Smooth muscle cell (in vitro differentiated cells): Measurements from ENCODE around the gene SPTLC1. TPM values are rescaled to one million over a fixed set of nuclear protein-coding genes. Genes with fewer than 3 reads are reported as not detected.

ENCODE experiments used
- DNase-seq: peaks from one replicate; lab custom pipeline; 2025; ENCODE audit not compliant: unreplicated experiment; lab: John Stamatoyannopoulos, UW
- H2AFZ ChIP-seq: fragments of 200-600 bp; sonication (generic); 2 replicates; pipeline ENCODE4 v1.6.0; 2016; ENCODE audit warnings: antibody characterized with exemption, low read depth, mild to moderate bottlenecking
- H3F3A ChIP-seq: fragments of 200-600 bp; sonication (generic); 2 replicates; pipeline ENCODE4 v1.6.0; 2017; ENCODE audit warnings: antibody characterized with exemption, low read depth
- H3K27ac ChIP-seq: fragments of 200-600 bp; sonication (generic); 2 replicates; pipeline ENCODE4 v1.5.1; 2016; ENCODE audit warnings: low read depth, mild to moderate bottlenecking
- H3K27me3 ChIP-seq: fragments of 200-600 bp; sonication (generic); 2 replicates; pipeline ENCODE4 v1.6.1; 2016; ENCODE audit warnings: low read depth, mild to moderate bottlenecking
- H3K36me3 ChIP-seq: fragments of 200-600 bp; sonication (generic); 2 replicates; pipeline ENCODE4 v1.5.1; 2016; ENCODE audit warnings: low read depth
- H3K4me1 ChIP-seq: fragments of 200-600 bp; sonication (generic); 2 replicates; pipeline ENCODE4 v1.5.1; 2016; ENCODE audit warnings: low read depth
- H3K4me2 ChIP-seq: fragments of 200-600 bp; sonication (generic); 2 replicates; pipeline ENCODE4 v1.6.0; 2016; ENCODE audit warnings: mild to moderate bottlenecking
- H3K4me3 ChIP-seq: fragments of 200-600 bp; sonication (generic); 2 replicates; pipeline ENCODE4 v1.5.1; 2016; ENCODE audit warnings: mild to moderate bottlenecking
- H3K79me2 ChIP-seq: fragments of 200-600 bp; sonication (generic); 2 replicates; pipeline ENCODE4 v1.6.0; 2016; ENCODE audit warnings: low read depth, mild to moderate bottlenecking
- H3K9ac ChIP-seq: fragments of 200-600 bp; sonication (generic); 2 replicates; pipeline ENCODE4 v1.6.0; 2016; ENCODE audit warnings: low read depth
- H3K9me3 ChIP-seq: fragments of 200-600 bp; sonication (generic); replicated peaks from 2 replicates; pipeline ENCODE4 v1.5.1; 2016; ENCODE audit warnings: low read depth
- H4K20me1 ChIP-seq: fragments of 200-600 bp; sonication (generic); 2 replicates; pipeline ENCODE4 v1.6.0; 2016; ENCODE audit warnings: low read depth
- WGBS: methylation state at CpG from one replicate; pipeline ENCODE4 v1.1.7; 2016; ENCODE audit warnings: low lambda C conversion rate; 5-methylcytosine and 5-hydroxymethylcytosine counted together
- polyA plus RNA-seq: library from polyadenylated mRNA; unstranded; fragments of >200 nt; fragmentation: Nextera tagmentation; extraction: Ambion mirVana; gene quantifications from 2 replicates; pipeline ENCODE4 v1.2.1, GENCODE V29; 2016
- small RNA-seq: library from RNA; depleted of rRNA; stranded (forward); fragments of <200 nt; gene quantifications from one replicate; pipeline ENCODE3, GENCODE V24; 2014
- total RNA-seq: library from RNA; depleted of rRNA; stranded (reverse); fragments of >200 nt; gene quantifications from 2 replicates; pipeline ENCODE4 v1.2.3, GENCODE V29; 2014
- TF ChIP-seq, protein P1 (sequence below): fragments of 200-600 bp; sonication (generic); IDR thresholded peaks from 2 replicates; pipeline ENCODE4 v1.5.1; 2017; ENCODE audit warnings: borderline replicate concordance, mild to moderate bottlenecking, antibody characterized with exemption; ENCODE audit not compliant: insufficient read depth, poor library complexity, severe bottlenecking

SPTLC1 gene
- total and polyA plus RNA-seq, 2 experiments from 2014 or later, result 75.6 to 168 TPM

DNA sequence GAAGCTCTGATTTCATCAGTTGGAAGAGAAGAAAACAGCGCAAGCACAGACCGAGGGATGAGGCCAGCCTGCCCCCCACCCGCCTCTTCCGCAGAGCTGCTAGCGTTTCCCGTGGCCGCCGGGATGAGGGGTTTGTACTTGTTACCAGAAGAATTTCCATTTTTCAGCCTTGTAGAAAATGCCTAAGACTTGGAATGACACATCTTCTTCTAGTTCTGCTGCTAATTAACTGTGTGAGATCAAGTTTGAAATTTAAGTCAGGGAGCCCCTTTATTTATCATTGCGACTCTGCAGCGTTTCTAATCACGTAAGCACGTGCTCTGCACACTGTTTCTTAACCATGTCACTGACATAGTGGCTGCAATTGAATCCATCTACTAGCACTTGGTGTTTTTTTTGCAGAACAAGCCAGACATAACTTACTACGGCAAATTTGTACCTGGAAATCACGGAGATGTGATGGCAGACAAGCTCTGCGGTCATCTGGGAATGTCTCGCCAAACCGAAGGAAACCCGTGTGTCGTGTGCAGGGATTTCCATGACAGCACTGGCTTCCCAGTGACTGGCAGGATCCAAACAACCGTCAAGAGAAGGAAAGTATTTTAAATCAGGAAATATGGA lies 123.4 kb downstream of the SPTLC1 start:
- Histone ChIP-seq H2AFZ (no peak overlapping the region), H3K4me3 (no peak overlapping the region)

DNA sequence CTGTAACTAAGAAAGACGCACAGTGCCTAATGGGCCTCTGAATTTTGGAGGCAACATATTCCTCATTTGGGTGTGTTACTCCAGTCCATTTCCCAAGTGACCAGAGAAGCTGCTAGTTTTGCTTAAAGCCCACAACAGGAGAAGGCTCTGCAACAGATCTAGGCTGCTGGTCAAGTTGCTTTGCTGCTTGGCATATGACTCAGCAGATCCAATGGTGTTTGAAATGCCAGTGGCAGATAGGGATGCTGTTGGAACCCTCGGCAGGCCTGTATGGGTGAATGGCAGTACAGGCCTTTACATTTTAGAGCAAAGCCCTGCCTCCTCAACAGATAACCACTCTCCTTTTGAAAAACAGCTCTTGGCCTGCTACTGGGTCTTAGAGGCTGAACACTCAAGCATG lies 129.0 kb downstream of the SPTLC1 start:
- Histone ChIP-seq H3K4me2 (no peak overlapping the region), H4K20me1 (no peaks in the 10 kb centered on the region), H3K9me3 (no peaks in the 10 kb centered on the region), H3K4me3 (no peak overlapping the region), H3K36me3 (no peaks in the 10 kb centered on the region), H3K9ac (no peak overlapping the region), H3K4me1 (no peaks in the 10 kb centered on the region), H3F3A (no peaks in the 10 kb centered on the region), H3K27me3 (no peaks in the 10 kb centered on the region), H3K27ac (no peak overlapping the region), H3K79me2 (no peaks in the 10 kb centered on the region), H2AFZ (no peak overlapping the region)
- DNase-seq, result no peak
- TF ChIP-seq, protein P1, sequence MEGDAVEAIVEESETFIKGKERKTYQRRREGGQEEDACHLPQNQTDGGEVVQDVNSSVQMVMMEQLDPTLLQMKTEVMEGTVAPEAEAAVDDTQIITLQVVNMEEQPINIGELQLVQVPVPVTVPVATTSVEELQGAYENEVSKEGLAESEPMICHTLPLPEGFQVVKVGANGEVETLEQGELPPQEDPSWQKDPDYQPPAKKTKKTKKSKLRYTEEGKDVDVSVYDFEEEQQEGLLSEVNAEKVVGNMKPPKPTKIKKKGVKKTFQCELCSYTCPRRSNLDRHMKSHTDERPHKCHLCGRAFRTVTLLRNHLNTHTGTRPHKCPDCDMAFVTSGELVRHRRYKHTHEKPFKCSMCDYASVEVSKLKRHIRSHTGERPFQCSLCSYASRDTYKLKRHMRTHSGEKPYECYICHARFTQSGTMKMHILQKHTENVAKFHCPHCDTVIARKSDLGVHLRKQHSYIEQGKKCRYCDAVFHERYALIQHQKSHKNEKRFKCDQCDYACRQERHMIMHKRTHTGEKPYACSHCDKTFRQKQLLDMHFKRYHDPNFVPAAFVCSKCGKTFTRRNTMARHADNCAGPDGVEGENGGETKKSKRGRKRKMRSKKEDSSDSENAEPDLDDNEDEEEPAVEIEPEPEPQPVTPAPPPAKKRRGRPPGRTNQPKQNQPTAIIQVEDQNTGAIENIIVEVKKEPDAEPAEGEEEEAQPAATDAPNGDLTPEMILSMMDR, result no peak
- 68% methylated on average over 2 of the region's 2 CpGs for WGBS

More for the DNA sequence above, 123.4 kb downstream of the SPTLC1 start:
- no peak overlapping the region for H3K27ac ChIP-seq
- H3K9me3 ChIP-seq, result no peaks in the 10 kb centered on the region
- H3K36me3 ChIP-seq, result no peaks in the 10 kb centered on the region
- H4K20me1 ChIP-seq, result no peaks in the 10 kb centered on the region
- H3K4me2 ChIP-seq, result no peak overlapping the region
- no peak overlapping the region for H3K9ac ChIP-seq
- H3F3A ChIP-seq, result no peaks in the 10 kb centered on the region
- H3K4me1 ChIP-seq, result no peaks in the 10 kb centered on the region
- H3K79me2 ChIP-seq, result no peaks in the 10 kb centered on the region
- 82% methylated on average over 20 of the region's 20 CpGs for WGBS
- peaks cover 4% of the 10 kb centered on the region for H3K27me3 ChIP-seq
- TF ChIP-seq, protein P1, result no peak
- no peak for DNase-seq

DNA sequence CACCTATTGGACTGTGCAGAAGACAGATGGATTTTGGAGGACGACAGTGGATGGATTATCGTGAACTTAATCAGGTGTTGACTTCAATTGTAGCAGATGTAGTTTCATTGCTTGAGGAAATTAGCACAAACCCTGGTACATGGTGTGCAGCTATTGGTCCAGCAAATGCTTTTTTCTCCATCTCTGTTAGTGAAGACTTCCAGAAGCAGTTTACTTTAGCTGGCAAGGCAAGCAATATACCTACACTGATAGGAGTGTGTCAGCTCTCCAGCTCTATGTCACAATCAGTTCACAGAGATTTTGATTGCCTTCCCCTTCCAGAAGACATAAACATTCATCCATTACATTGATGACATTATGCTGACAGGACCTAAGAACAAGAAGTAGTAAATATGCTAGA lies 129.5 kb downstream of the SPTLC1 start:
- H3K4me3 ChIP-seq, result no peak overlapping the region
- 93% methylated on average over 2 of the region's 2 CpGs for WGBS
- TF ChIP-seq, protein P1, result no peak
- H3K4me2 ChIP-seq, result no peak overlapping the region
- no peaks in the 10 kb centered on the region for H3K79me2 ChIP-seq
- no peak for DNase-seq
- no peak overlapping the region for H2AFZ ChIP-seq
- no peaks in the 10 kb centered on the region for H3K4me1 ChIP-seq
- H3K36me3 ChIP-seq, result no peaks in the 10 kb centered on the region
- no peaks in the 10 kb centered on the region for H3F3A ChIP-seq
- no peak overlapping the region for H3K9ac ChIP-seq
- no peaks in the 10 kb centered on the region for H3K9me3 ChIP-seq
- no peak overlapping the region for H3K27ac ChIP-seq
- no peaks in the 10 kb centered on the region for H4K20me1 ChIP-seq
- no peaks in the 10 kb centered on the region for H3K27me3 ChIP-seq

Small RNA genes lying within 50 kb of the gene (small RNA-seq; reads per million reads assigned to genes)
- gene MTATP6P29 (not detected), gene MTND4LP7 (not detected)

Other genes starting within 250 kb of the SPTLC1 start
- 15.7 and 16.7 TPM in 2 replicates for gene ROR2, start 165.2 kb downstream of the SPTLC1 start, total RNA-seq
- gene ROR2, start 165.2 kb downstream of the SPTLC1 start, polyA plus RNA-seq, result 16.3 and 21.7 TPM in 2 replicates
- 150 and 208 TPM in 2 replicates for gene IARS1, start 178.3 kb upstream of the SPTLC1 start, total RNA-seq
- gene IARS1, start 178.3 kb upstream of the SPTLC1 start, polyA plus RNA-seq, result 85.0 and 93.0 TPM in 2 replicates
- 13.0 and 21.3 TPM in 2 replicates for gene NOL8, start 209.9 kb upstream of the SPTLC1 start, total RNA-seq
- 15.1 and 16.9 TPM in 2 replicates for gene NOL8, start 209.9 kb upstream of the SPTLC1 start, polyA plus RNA-seq
- 4.2 and 10.8 TPM in 2 replicates for gene CENPP, start 210.5 kb upstream of the SPTLC1 start, total RNA-seq
- gene CENPP, start 210.5 kb upstream of the SPTLC1 start, polyA plus RNA-seq, result 12.1 and 17.5 TPM in 2 replicates